Measurements from ENCODE around the gene PES1.
"Not testable (repeated sequence)": the region's sequence is repeated elsewhere in the genome, so short reads cannot be mapped to it uniquely, and the experiment has no call there.

PES1 gene

GRCh38 chr22:30607939-30608338, 16.2 kb upstream of the PES1 start:
- no peak for DNase-seq

- no peak for DNase-seq
Observed at GRCh38 chr22:30607300-30607930, 15.7 kb upstream of the PES1 start.

- peak; percentile 70 for DNase-seq
Observed at GRCh38 chr22:30606455-30607299, 15.0 kb upstream of the PES1 start, which contains the start of gene TCN2. Gene TCN2, plus strand, starts transcription at chr22:30607174. Its CDS starts 158 bp downstream, at chr22:30607332.

DNA sequence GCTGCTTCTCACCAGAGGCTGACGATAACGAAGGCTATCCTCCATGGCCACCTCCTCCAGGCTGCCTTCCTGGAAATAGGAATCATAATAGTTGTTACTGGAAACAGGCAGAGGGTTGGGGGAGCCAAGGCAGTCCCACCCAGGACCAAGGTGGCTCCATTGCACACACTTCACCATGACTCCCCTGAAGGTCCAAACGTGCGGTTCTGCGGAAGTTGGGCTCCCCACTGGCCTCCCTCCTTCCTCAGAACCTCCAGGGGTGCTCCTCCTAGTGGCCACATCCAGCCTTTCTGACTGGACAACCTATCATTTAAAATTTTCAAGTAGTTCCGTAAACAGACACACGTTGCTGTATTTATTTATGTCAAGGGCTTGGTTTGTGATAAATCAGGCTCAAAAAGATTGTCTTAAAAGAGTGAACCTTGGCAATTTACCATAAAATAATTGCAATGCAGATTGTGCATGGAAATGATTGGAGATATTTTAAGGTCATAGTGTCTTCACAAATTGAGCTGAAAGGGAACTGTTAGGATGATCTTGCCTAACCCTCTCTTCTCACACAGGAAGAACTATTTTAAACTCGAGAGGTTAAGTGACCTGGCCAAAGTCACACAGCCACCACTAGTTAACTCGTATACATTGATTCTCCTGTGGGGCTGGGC, 13.9 kb upstream of the PES1 start:
- DNase-seq, result peak; percentile 64

- no peak for DNase-seq
Observed at GRCh38 chr22:30604723-30605122, 13.0 kb upstream of the PES1 start.

DNA sequence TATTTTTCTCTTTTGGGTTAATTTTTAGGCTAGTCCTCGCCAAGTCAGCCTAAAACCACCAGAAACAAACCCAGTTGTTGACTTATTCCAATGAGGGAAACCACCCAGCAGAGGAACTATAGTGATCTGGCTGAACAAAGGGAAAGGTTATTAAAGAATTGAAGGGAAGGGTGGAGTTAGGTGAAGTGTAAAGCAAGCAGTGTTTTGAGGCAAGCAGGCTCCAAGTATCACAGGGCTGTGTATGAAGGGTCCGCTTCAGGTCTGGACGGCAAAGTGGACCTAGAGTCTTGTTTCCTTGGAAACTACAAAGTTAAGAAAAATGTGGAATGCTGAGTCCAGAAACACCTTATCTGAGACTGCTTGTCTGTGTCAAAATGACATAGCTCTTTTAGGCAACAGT, 12.1 kb upstream of the PES1 start:
- no peak for DNase-seq

DNA sequence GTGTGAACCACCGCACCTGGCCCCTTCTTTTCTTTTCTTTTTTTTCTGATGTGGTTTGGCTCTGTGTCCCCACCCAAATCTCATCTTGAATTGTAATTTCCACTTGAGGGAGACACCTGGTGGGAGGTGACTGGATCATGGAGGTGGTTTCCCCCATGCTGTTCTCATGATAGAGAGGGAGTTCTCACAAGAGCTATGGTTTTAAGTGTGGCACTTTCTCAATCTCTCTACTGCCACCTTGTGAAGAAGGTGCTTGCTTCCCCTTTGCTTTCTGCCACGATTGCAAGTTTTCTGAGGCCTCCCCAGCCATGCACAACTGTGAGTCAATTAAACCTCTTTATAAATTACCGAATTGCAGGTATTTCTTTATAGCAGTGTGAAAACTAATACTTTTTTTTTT, 10.3 kb upstream of the PES1 start:
- DNase-seq, result no peak

- no peak for DNase-seq
Observed at GRCh38 chr22:30601464-30601863, 9.8 kb upstream of the PES1 start.

DNA sequence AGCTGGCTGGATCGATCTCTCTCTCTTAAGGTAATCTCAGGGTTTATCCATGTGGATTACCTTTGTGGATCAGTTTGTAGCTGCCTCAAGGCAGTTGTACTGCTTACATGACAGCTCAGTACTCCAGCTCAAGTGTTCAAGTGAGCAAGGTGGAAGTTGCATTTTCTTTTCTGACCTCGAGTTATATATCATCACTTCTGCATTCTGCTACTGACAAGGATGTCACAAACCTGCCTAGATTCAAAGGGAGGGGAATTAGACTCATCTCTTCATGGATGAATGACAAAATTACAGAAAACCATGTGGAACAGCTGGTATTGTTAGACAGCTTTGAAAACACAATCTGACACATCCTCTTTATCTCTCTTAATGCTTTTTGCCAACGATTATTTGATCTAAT, 9.2 kb upstream of the PES1 start:
- no peak for DNase-seq

GRCh38 chr22:30598986-30599385, 7.3 kb upstream of the PES1 start:
- no peak for DNase-seq

- DNase-seq, result no peak
Observed at GRCh38 chr22:30596886-30597285, 5.2 kb upstream of the PES1 start.

GRCh38 chr22:30596199-30596598, 4.5 kb upstream of the PES1 start:
- no peak for DNase-seq

DNA sequence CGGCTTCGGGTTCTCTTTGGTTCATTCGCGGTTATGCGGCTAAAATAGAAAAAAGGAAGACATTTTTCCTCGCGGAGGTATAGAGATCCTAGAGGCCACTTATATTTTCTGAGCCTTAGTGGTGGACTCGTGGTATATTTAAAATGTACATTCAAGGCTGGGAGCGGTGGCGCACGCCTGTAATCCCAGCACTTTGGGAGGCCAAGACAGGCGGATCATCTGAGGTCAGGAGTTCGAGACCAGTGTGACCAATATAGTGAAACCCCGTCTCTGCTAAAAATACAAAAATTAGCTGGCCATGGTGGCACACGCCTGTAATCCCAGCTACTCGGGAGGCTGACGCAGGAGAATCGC, 627 bp upstream of the PES1 start:
- not testable (repeated sequence) for DNase-seq

DNA sequence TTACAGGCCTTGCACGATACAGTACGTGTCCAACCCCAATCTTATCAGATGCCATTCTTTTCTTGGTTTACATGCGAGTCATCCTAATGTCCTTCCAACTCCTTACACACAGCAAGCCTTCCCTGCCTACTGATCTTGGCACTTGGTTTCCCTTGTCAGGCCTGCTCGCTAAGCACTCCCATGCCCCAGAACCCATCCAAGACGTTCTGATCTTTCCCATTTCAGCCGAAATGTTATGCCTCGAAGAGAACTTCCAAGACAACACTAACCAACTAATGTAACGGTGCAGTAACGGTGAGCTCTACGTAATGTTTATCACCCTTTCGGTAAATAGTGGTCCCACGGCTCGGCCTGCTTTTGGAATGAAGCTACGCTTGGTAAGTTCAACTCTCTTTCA, 521 bp downstream of the PES1 start:
- DNase-seq, result no peak

DNA sequence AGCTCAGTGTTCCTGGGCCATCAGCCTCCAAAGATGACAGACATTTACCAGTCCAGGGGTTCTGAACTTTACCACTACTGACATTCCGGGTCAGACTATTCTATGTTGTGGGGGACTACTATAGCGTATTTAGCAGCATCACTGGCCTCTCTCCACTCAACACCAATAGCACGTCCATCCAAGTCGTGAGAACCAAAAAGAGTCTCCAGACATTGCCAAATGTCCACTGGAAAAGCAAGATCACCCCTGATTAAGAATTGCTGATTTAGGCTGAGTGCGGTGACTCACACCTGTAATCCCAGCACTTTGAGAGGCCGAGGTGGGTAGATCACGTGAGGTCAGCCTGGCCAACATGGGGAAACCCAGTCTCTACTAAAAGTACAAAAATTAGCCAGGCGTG, 5.3 kb downstream of the PES1 start:
- DNase-seq, result no peak

- DNase-seq, result no peak
Observed at GRCh38 chr22:30584441-30584840, 7.3 kb downstream of the PES1 start.

DNA sequence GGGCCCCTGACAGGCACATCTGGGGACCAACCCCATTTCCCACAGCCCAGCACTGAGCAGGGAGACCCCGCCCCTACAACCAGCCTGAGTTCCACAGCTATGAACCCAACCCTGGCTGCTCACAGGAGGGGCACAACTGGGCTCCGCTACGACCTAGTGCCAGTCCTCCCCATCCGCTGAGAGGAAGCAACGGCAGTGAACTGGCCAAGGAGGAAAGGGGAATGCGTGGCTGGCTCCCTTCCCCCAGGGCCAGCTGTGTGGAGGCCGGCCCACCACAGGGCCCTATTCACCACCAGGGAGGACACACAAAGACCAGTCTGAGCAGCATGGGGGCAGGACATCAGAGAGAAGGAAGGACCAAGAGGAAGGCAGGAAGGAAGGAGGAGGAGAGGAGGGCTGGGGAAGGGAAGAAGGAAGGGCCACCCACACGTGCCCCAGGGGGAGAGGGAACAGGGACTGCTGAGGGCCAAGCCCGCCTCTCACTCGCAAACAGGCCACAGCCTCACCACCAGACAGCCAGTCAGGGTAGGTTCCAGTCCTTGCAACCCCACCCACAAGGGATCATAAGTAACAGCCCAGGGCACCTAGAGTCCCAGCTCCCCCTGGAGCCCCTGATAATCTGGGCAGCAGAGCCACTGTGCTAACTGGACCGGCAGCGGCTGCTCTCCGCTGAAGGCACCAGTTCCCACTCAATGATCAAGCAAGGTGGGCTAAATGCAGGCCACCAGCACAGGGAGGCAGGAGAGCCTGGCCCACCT, 8.7 kb downstream of the PES1 start:
- no peak for DNase-seq

DNA sequence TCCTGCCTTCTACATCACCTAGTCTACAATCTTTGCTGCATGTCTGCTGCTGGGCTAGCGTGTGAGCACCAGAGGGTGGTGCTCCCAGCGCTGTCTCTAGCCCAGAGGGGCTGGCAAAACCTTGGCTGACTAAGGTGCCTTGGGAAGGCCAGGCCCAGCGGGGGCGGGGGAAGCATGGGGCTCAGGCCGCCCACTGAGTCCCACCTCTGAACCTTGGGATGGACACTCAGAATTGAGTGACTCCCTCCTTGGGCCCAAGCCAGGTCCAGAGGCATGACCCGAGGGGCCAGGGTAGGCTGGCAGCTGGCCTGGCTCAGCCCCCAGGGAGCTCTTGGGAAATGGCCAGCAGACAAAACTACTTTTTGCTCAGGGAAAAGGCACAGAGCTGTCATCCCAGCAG, 9.7 kb downstream of the PES1 start:
- DNase-seq, result no peak

DNA sequence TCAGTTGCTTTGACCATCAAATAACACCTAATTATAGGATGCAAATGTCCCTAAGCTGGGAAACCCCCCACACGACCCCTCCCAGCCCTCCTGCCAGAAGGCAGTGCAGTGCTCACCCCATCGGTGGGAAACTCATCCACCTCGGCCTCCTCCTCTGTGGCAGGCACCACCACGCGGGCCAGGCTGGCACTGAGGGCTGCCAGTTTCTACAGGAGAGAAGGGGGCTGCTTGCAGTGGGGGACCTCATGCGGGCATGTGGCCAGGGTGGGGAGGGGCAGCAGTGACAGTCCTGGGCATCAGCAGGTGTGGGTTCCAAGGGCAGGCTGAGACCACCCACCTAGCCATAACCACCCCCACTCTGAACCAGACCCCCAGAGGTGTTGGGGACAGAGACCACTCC, 10.8 kb downstream of the PES1 start:
- DNase-seq, result no peak

- no peak for DNase-seq
Observed at GRCh38 chr22:30578481-30578880, 13.2 kb downstream of the PES1 start.

GRCh38 chr22:30575859-30576258, 15.9 kb downstream of the PES1 start:
- no peak for DNase-seq

DNA sequence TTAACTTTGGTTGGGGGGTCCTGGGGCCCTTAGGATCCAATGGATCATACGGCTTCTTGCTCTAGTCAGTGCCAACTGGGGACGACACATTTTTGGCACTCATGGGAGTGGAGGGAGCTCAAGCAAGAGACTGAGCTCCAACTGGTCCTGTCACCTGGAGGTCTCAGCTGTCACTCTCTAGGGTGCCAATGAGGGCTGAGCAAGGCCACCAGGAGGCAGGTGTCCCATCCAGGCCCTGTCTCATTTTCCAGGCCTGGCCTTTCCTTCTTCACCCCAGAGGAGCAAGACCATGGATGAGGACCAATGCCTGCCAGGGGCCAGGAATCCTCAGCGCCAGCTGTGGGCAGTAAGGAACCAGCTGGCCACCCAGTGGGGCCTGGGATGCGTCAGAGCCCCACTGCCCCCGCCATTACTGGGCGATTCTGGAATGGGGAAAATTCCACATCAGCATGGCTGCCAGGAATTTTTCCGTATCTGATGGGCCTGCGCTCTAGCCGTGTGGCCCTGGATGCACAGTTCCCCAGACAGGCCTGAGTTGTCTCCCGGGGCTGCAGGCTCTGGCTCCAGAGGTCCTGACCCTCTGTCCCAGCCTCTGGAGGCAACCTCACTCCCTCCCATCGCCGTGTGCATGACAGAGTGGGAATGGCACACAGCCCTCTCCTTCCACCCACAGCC, 16.6 kb downstream of the PES1 start:
- no peak for DNase-seq

Data from activated CD8-positive, alpha-beta memory T cell treated with anti-CD3 and anti-CD28 coated beads for 24 hours (primary cell).